ENCODE data around the gene GFOD1. TPM values are rescaled to one million over a fixed set of nuclear protein-coding genes. Genes with fewer than 3 reads are reported as not detected.

The GFOD1 gene
- total and polyA plus RNA-seq, 10 of the 15 experiments (the other 5 are each of a cell fraction or from before 2014, with no cell fraction given) = 6.5 to 41.4 (median 16.0) TPM

DNA sequence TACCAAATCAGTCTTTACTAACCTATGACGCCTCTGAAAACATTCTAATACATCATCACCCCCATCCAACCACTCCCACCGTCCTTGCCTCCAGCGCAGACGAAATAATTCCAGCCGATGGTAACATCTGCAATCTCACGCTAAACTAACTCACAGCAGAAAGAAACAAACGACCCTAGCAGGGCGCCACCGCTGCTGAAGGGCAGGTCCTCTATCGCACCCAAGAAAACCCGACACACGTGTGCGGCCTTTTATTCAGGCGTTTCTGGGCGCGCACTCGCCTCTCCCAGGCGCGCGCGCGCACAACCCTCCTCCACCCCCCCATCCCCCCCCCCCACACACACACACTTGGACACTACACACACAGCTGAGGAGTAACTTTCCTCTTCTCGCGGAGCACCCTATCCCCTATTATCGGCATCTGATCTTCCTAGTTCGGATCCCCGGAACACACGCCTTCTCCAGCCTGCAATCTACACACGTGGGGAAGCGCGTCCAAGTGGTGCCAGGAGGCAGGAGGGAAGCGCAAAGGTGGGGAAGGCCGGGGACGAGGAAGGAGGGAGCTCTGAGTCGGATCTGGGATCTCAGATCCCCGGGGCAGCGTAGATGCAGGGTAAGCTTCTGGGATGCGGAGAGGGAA is 1.4 kb downstream of the GFOD1 start (continued):
- TF ChIP-seq, protein P1, sequence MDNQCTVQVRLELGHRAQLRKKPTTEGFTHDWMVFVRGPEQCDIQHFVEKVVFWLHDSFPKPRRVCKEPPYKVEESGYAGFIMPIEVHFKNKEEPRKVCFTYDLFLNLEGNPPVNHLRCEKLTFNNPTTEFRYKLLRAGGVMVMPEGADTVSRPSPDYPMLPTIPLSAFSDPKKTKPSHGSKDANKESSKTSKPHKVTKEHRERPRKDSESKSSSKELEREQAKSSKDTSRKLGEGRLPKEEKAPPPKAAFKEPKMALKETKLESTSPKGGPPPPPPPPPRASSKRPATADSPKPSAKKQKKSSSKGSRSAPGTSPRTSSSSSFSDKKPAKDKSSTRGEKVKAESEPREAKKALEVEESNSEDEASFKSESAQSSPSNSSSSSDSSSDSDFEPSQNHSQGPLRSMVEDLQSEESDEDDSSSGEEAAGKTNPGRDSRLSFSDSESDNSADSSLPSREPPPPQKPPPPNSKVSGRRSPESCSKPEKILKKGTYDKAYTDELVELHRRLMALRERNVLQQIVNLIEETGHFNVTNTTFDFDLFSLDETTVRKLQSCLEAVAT (IDR thresholded peaks at IDR 0.05) = peak; percentile 76; the same call in 1 of the 2 replicates
- TF ChIP-seq RB1 (IDR thresholded peaks at IDR 0.05; ENCODE audit: borderline replicate concordance) (no peak), PAX8 (IDR thresholded peaks at IDR 0.05) (no peak), ATF7 (IDR thresholded peaks at IDR 0.05; ENCODE audit: low read depth) (0 out of 2 replicates have a peak, but pooled peaks have one; percentile 18), NFYA (IDR thresholded peaks at IDR 0.05; ENCODE audit: borderline replicate concordance, low read depth, low read length) (no peak), RCOR1 (conservative IDR thresholded peaks at IDR 0.05; ENCODE audit: low read depth, low read length) (no peak), MXI1 (IDR thresholded peaks at IDR 0.05; ENCODE audit: low read depth, low read length) (peak; percentile 95), CBX3 (IDR thresholded peaks at IDR 0.05; ENCODE audit: borderline replicate concordance, low read depth) (no peak), NBN (IDR thresholded peaks at IDR 0.05) (0 out of 2 replicates have a peak, but pooled peaks have one; percentile 66), KDM1A (IDR thresholded peaks at IDR 0.05; ENCODE audit: borderline replicate concordance) (no peak), POU2F2 (IDR thresholded peaks at IDR 0.05; ENCODE audit: borderline replicate concordance, low read depth, low read length) (peak; percentile 44; the same call in 1 of the 3 replicates), SMAD1 (IDR thresholded peaks at IDR 0.05; ENCODE audit: low read depth, partially characterized antibody) (peak; percentile 62), ASH2L (IDR thresholded peaks at IDR 0.05; ENCODE audit: borderline replicate concordance, low read depth) (no peak), MEF2B (IDR thresholded peaks at IDR 0.05; ENCODE audit: partially characterized antibody, poor library complexity, severe bottlenecking) (no peak), ZNF217 (IDR thresholded peaks at IDR 0.05) (no peak), MYC (IDR thresholded peaks at IDR 0.05; ENCODE audit: insufficient read depth, insufficient read length, insufficient replicate concordance, low read length, severe bottlenecking) (no peak), CREM (IDR thresholded peaks at IDR 0.05; ENCODE audit: low read depth) (0 out of 2 replicates have a peak, but pooled peaks have one; percentile 36), FOXM1 (IDR thresholded peaks at IDR 0.05; ENCODE audit: low read depth, low read length) (no peak), SREBF1 (IDR thresholded peaks at IDR 0.05; ENCODE audit: low read length) (no peak)
- TF ChIP-seq, protein P2, sequence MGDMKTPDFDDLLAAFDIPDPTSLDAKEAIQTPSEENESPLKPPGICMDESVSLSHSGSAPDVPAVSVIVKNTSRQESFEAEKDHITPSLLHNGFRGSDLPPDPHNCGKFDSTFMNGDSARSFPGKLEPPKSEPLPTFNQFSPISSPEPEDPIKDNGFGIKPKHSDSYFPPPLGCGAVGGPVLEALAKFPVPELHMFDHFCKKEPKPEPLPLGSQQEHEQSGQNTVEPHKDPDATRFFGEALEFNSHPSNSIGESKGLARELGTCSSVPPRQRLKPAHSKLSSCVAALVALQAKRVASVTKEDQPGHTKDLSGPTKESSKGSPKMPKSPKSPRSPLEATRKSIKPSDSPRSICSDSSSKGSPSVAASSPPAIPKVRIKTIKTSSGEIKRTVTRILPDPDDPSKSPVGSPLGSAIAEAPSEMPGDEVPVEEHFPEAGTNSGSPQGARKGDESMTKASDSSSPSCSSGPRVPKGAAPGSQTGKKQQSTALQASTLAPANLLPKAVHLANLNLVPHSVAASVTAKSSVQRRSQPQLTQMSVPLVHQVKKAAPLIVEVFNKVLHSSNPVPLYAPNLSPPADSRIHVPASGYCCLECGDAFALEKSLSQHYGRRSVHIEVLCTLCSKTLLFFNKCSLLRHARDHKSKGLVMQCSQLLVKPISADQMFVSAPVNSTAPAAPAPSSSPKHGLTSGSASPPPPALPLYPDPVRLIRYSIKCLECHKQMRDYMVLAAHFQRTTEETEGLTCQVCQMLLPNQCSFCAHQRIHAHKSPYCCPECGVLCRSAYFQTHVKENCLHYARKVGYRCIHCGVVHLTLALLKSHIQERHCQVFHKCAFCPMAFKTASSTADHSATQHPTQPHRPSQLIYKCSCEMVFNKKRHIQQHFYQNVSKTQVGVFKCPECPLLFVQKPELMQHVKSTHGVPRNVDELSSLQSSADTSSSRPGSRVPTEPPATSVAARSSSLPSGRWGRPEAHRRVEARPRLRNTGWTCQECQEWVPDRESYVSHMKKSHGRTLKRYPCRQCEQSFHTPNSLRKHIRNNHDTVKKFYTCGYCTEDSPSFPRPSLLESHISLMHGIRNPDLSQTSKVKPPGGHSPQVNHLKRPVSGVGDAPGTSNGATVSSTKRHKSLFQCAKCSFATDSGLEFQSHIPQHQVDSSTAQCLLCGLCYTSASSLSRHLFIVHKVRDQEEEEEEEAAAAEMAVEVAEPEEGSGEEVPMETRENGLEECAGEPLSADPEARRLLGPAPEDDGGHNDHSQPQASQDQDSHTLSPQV (IDR thresholded peaks at IDR 0.05) = no peak

Measured in GM12878 (cell line).